WTC11 (cell line): ENCODE data around the gene DOK7. TPM values are rescaled to one million over a fixed set of nuclear protein-coding genes. Genes with fewer than 3 reads are reported as not detected.

ENCODE experiments used
- ATAC-seq: fragments of 200-7000 bp; cut with Tn5 transposase; 2 replicates; pipeline ENCODE4 v1.10.0; 2021; ENCODE audit warnings: mild to moderate bottlenecking, moderate library complexity
- CTCF ChIA-PET: fragments of 300-600 bp; sonication (Branson Sonifier 250); formaldehyde crosslinking; loops from one replicate; lab custom pipeline; 2021; ENCODE audit warnings: antibody characterized with exemption; lab: Charles Lee
- POLR2A ChIA-PET: fragments of 350-600 bp; sonication (Branson Sonifier 250); formaldehyde crosslinking; loops from one replicate; lab custom pipeline; 2021; ENCODE audit warnings: antibody characterized with exemption; lab: Charles Lee
- DNase-seq: peaks from one replicate; pipeline ENCODE4 v3.0.0; 2021; ENCODE audit warnings: low spot score
- H3K27ac Mint-ChIP-seq: 2 replicates; pipeline ENCODE4 v1.8.0; 2021; ENCODE audit warnings: mixed read lengths
- H3K27me3 Mint-ChIP-seq: 2 replicates; pipeline ENCODE4 v1.8.0; 2021; ENCODE audit warnings: low read depth, mild to moderate bottlenecking, moderate library complexity, mixed read lengths
- H3K36me3 Mint-ChIP-seq: 2 replicates; pipeline ENCODE4 v1.8.0; 2021; ENCODE audit warnings: mixed read lengths
- H3K4me1 Mint-ChIP-seq: 2 replicates; pipeline ENCODE4 v1.8.0; 2022; ENCODE audit warnings: mixed read lengths
- H3K4me3 Mint-ChIP-seq: 2 replicates; pipeline ENCODE4 v1.8.0; 2021; ENCODE audit warnings: mild to moderate bottlenecking, moderate library complexity, mixed read lengths
- H3K9me3 Mint-ChIP-seq: 2 replicates; pipeline ENCODE4 v1.8.0; 2021; ENCODE audit warnings: mixed read lengths
- AFF4 ChIP-seq: sonication (generic); formaldehyde crosslinking; IDR thresholded peaks from 2 replicates; pipeline ENCODE4 v1.8.1; 2023; ENCODE audit warnings: mild to moderate bottlenecking, missing genetic modification reagents, borderline replicate concordance
- ATF3 ChIP-seq: sonication (generic); formaldehyde crosslinking; conservative IDR thresholded peaks from 2 replicates; pipeline ENCODE4 v1.8.1; 2022; ENCODE audit warnings: mild to moderate bottlenecking, missing genetic modification reagents
- ATF6 ChIP-seq: sonication (generic); formaldehyde crosslinking; IDR thresholded peaks from 2 replicates; pipeline ENCODE4 v1.8.1; 2023; ENCODE audit warnings: mild to moderate bottlenecking, missing genetic modification reagents
- CBFB ChIP-seq: sonication (generic); formaldehyde crosslinking; IDR thresholded peaks from 2 replicates; pipeline ENCODE4 v1.8.1; 2022; ENCODE audit warnings: mild to moderate bottlenecking, low read depth, missing genetic modification reagents
- CREM ChIP-seq: sonication (generic); formaldehyde crosslinking; IDR thresholded peaks from 2 replicates; pipeline ENCODE4 v1.8.1; 2022; ENCODE audit warnings: mild to moderate bottlenecking, missing genetic modification reagents, moderate library complexity
- ELF4 ChIP-seq: sonication (generic); formaldehyde crosslinking; IDR thresholded peaks from 2 replicates; pipeline ENCODE4 v1.8.1; 2022; ENCODE audit warnings: low read depth, mild to moderate bottlenecking, moderate library complexity, missing genetic modification reagents
- FOXJ3 ChIP-seq: sonication (generic); formaldehyde crosslinking; IDR thresholded peaks from 2 replicates; pipeline ENCODE4 v1.9.0; 2021; ENCODE audit warnings: missing genetic modification reagents, mild to moderate bottlenecking, borderline replicate concordance
- FOXP1 ChIP-seq: sonication (generic); formaldehyde crosslinking; IDR thresholded peaks from 2 replicates; pipeline ENCODE4 v1.8.0; 2022; ENCODE audit warnings: missing genetic modification reagents, mild to moderate bottlenecking, moderate library complexity, borderline replicate concordance
- FOXP4 ChIP-seq: sonication (generic); formaldehyde crosslinking; IDR thresholded peaks from 2 replicates; pipeline ENCODE4 v1.8.0; 2022; ENCODE audit warnings: mild to moderate bottlenecking, missing genetic modification reagents
- GABPB1 ChIP-seq: sonication (generic); formaldehyde crosslinking; IDR thresholded peaks from 2 replicates; pipeline ENCODE4 v1.8.1; 2023; ENCODE audit warnings: mild to moderate bottlenecking, missing genetic modification reagents
- HMGA2 ChIP-seq: fragments of 250-450 bp; sonication (Bioruptor Pico); IDR thresholded peaks from 2 replicates; pipeline ENCODE4 v1.4.0; 2021; ENCODE audit warnings: mild to moderate bottlenecking, moderate library complexity
- JUN ChIP-seq: sonication (generic); formaldehyde crosslinking; IDR thresholded peaks from 2 replicates; pipeline ENCODE4 v1.8.0; 2023; ENCODE audit warnings: mild to moderate bottlenecking, missing genetic modification reagents
- MYBL2 ChIP-seq: sonication (generic); formaldehyde crosslinking; IDR thresholded peaks from 2 replicates; pipeline ENCODE4 v1.8.1; 2023; ENCODE audit warnings: mild to moderate bottlenecking, moderate library complexity, missing genetic modification reagents
- NFATC4 ChIP-seq: fragments of 250-450 bp; sonication (Bioruptor Pico); IDR thresholded peaks from 2 replicates; pipeline ENCODE4 v1.9.0; 2021; ENCODE audit warnings: mild to moderate bottlenecking
- NFE2L1 ChIP-seq: sonication (generic); formaldehyde crosslinking; IDR thresholded peaks from 2 replicates; pipeline ENCODE4 v1.8.1; 2023; ENCODE audit warnings: missing genetic modification reagents
- NFYB ChIP-seq: sonication (generic); formaldehyde crosslinking; conservative IDR thresholded peaks from 2 replicates; pipeline ENCODE4 v1.8.0; 2022; ENCODE audit warnings: low read depth, missing genetic modification reagents
- NR1H2 ChIP-seq: sonication (generic); formaldehyde crosslinking; IDR thresholded peaks from 2 replicates; pipeline ENCODE4 v1.9.0; 2021; ENCODE audit warnings: mild to moderate bottlenecking, moderate library complexity, missing genetic modification reagents
- NR2C2 ChIP-seq: sonication (generic); formaldehyde crosslinking; IDR thresholded peaks from 2 replicates; pipeline ENCODE4 v1.8.0; 2022; ENCODE audit warnings: mild to moderate bottlenecking, missing genetic modification reagents
- PRRX2 ChIP-seq: fragments of 250-450 bp; sonication (Bioruptor Pico); IDR thresholded peaks from 2 replicates; pipeline ENCODE4 v1.8.0; 2021; ENCODE audit warnings: mild to moderate bottlenecking
- RELA ChIP-seq: sonication (generic); formaldehyde crosslinking; IDR thresholded peaks from 2 replicates; pipeline ENCODE4 v1.8.1; 2022; ENCODE audit warnings: missing genetic modification reagents, mild to moderate bottlenecking, borderline replicate concordance
- SMAD3 ChIP-seq: sonication (generic); formaldehyde crosslinking; IDR thresholded peaks from 2 replicates; pipeline ENCODE4 v1.8.0; 2022; ENCODE audit warnings: missing genetic modification reagents, mild to moderate bottlenecking, borderline replicate concordance
- SOX15 ChIP-seq: fragments of 250-450 bp; sonication (Bioruptor Pico); IDR thresholded peaks from 2 replicates; pipeline ENCODE4 v1.9.0; 2021; ENCODE audit warnings: mild to moderate bottlenecking
- SP1 ChIP-seq: sonication (generic); formaldehyde crosslinking; conservative IDR thresholded peaks from 2 replicates; pipeline ENCODE4 v1.8.1; 2022; ENCODE audit warnings: missing genetic modification reagents
- TEAD4 ChIP-seq: sonication (generic); formaldehyde crosslinking; IDR thresholded peaks from 2 replicates; pipeline ENCODE4 v1.8.0; 2022; ENCODE audit warnings: mild to moderate bottlenecking, missing genetic modification reagents
- ZMAT4 ChIP-seq: fragments of 250-450 bp; sonication (Bioruptor Pico); IDR thresholded peaks from 2 replicates; pipeline ENCODE4 v1.9.0; 2021; ENCODE audit warnings: mild to moderate bottlenecking
- ZNF138 ChIP-seq: sonication (generic); formaldehyde crosslinking; conservative IDR thresholded peaks from 2 replicates; pipeline ENCODE4 v1.8.1; 2022; ENCODE audit warnings: mild to moderate bottlenecking, moderate library complexity, missing genetic modification reagents
- ZNF263 ChIP-seq: sonication (generic); formaldehyde crosslinking; IDR thresholded peaks from 2 replicates; pipeline ENCODE4 v1.8.1; 2022; ENCODE audit warnings: low read depth, mild to moderate bottlenecking, moderate library complexity, missing genetic modification reagents
- ZNF416 ChIP-seq: fragments of 250-450 bp; sonication (Bioruptor Pico); IDR thresholded peaks from 2 replicates; pipeline ENCODE4 v1.9.0; 2021; ENCODE audit warnings: mild to moderate bottlenecking, inconsistent platforms
- ZNF512 ChIP-seq: sonication (generic); formaldehyde crosslinking; IDR thresholded peaks from 2 replicates; pipeline ENCODE4 v1.8.1; 2022; ENCODE audit warnings: missing genetic modification reagents, borderline replicate concordance
- total RNA-seq: library from RNA; stranded (reverse); gene quantifications from 3 replicates; pipeline ENCODE4 v1.2.3, GENCODE V29; 2021

The DOK7 gene
- total RNA-seq, 1 experiment from 2014 or later: 0.22 TPM

- POLR2A ChIA-PET: no interaction called here
- CTCF ChIA-PET: no interaction called here
- Mint-ChIP-seq H3K9me3 (no peaks in the 10 kb centered on the region), H3K4me1 (no peaks in the 10 kb centered on the region), H3K27me3 (no peaks in the 10 kb centered on the region), H3K27ac (no peak overlapping the region), H3K4me3 (no peak overlapping the region), H3K36me3 (peaks cover 67% of the 10 kb centered on the region)
- TF ChIP-seq ZMAT4 (CRISPR knock-in tag) (no peak), NR2C2 (CRISPR knock-in tag) (no peak), NFATC4 (CRISPR knock-in tag) (no peak), MYBL2 (CRISPR knock-in tag) (no peak), RELA (CRISPR knock-in tag) (no peak), FOXP1 (no peak), GABPB1 (CRISPR knock-in tag) (no peak), ATF6 (no peak), CBFB (CRISPR knock-in tag) (no peak), SOX15 (CRISPR knock-in tag) (no peak), ELF4 (CRISPR knock-in tag) (no peak), ATF3 (CRISPR knock-in tag) (no peak), NFE2L1 (CRISPR knock-in tag) (no peak), JUN (CRISPR knock-in tag) (no peak), NFYB (CRISPR knock-in tag) (no peak), NR1H2 (CRISPR knock-in tag) (no peak), TEAD4 (CRISPR knock-in tag) (no peak), CREM (CRISPR knock-in tag) (no peak), SP1 (CRISPR knock-in tag) (no peak), ZNF138 (CRISPR knock-in tag) (no peak)
- DNase-seq (no peak), ATAC-seq (no peak)
Observed at GRCh38 chr4:3510481-3510880, 47.4 kb downstream of the DOK7 start.

GRCh38 chr4:3511187-3511586 is 48.1 kb downstream of the DOK7 start:
- Mint-ChIP-seq H3K9me3 (no peaks in the 10 kb centered on the region), H3K4me3 (no peak overlapping the region), H3K36me3 (peaks cover 74% of the 10 kb centered on the region), H3K27ac (no peak overlapping the region), H3K4me1 (peaks cover 4% of the 10 kb centered on the region; the same call in 1 of the 2 replicates), H3K27me3 (no peaks in the 10 kb centered on the region)
- ATAC-seq: no peak
- ChIA-PET POLR2A (interaction anchor here (0.5 kb wide), 1 partner anchor 171 kb away, joined by 3 read pairs; no protein-coding TSS in a partner anchor), CTCF (no interaction called here)
- no peak for DNase-seq
- TF ChIP-seq JUN (CRISPR knock-in tag): no peak
- TF ChIP-seq FOXP4 (CRISPR knock-in tag): no peak
- no peak for TF ChIP-seq ELF4 (CRISPR knock-in tag)
- no peak for TF ChIP-seq GABPB1 (CRISPR knock-in tag)
- TF ChIP-seq SMAD3 (CRISPR knock-in tag): no peak
- no peak for TF ChIP-seq ZNF263
- TF ChIP-seq AFF4 (CRISPR knock-in tag): no peak
- TF ChIP-seq ZNF512 (CRISPR knock-in tag): no peak
- TF ChIP-seq HMGA2 (CRISPR knock-in tag): no peak
- no peak for TF ChIP-seq FOXJ3 (CRISPR knock-in tag)
- TF ChIP-seq TEAD4 (CRISPR knock-in tag): no peak
- TF ChIP-seq ZNF416 (CRISPR knock-in tag): no peak
- TF ChIP-seq PRRX2 (CRISPR knock-in tag): no peak
